ENCODE measurements around the gene CNKSR1.

CNKSR1 gene

GRCh38 chr1:26164861-26165842, 12.1 kb upstream of the CNKSR1 start:
- H3K36me3 Mint-ChIP-seq = no peaks in the 10 kb centered on the region
- ATAC-seq (ENCODE audit: low read depth) = no peak
- peaks cover 12% of the 10 kb centered on the region for H3K4me1 Mint-ChIP-seq
- H3K27ac Mint-ChIP-seq = no peak overlapping the region
- no peaks in the 10 kb centered on the region for H3K9me3 Mint-ChIP-seq
- DNase-seq (ENCODE audit: low spot score in 2 of 2) = no peak
- H3K27me3 Mint-ChIP-seq = peaks cover 11% of the 10 kb centered on the region
- peak overlapping the region; percentile 79 for H3K4me3 Mint-ChIP-seq

- Mint-ChIP-seq H3K4me3 (no peak overlapping the region), H3K9me3 (no peaks in the 10 kb centered on the region), H3K36me3 (no peaks in the 10 kb centered on the region), H3K4me1 (peaks cover 21% of the 10 kb centered on the region), H3K27me3 (peaks cover 8% of the 10 kb centered on the region), H3K27ac (no peak overlapping the region)
- ATAC-seq (ENCODE audit: low read depth) = no peak
- no peak for DNase-seq (ENCODE audit: low spot score in 2 of 2)
Measured at GRCh38 chr1:26166719-26167281, 10.5 kb upstream of the CNKSR1 start.

GRCh38 chr1:26168410-26169197, 8.7 kb upstream of the CNKSR1 start, which contains the start of gene C1orf232:
C1orf232 (minus strand) TSS chr1:26168963; CDS start chr1:26168499, 464 bp downstream.
- Mint-ChIP-seq H3K4me1 (peaks cover 19% of the 10 kb centered on the region), H3K9me3 (no peaks in the 10 kb centered on the region), H3K36me3 (no peaks in the 10 kb centered on the region), H3K4me3 (peak within 1 kb of the TSS; percentile 95), H3K27ac (peak within 1 kb of the TSS; percentile 94), H3K27me3 (peaks cover 5% of the 10 kb centered on the region)
- ATAC-seq (ENCODE audit: low read depth) = no peak
- DNase-seq (ENCODE audit: low spot score in 2 of 2) = no peak

- H3K9me3 Mint-ChIP-seq = no peaks in the 10 kb centered on the region
- no peak for DNase-seq (ENCODE audit: low spot score in 2 of 2)
- no peak for ATAC-seq (ENCODE audit: low read depth)
- H3K36me3 Mint-ChIP-seq = no peaks in the 10 kb centered on the region
- H3K27me3 Mint-ChIP-seq = peaks cover 5% of the 10 kb centered on the region
- H3K4me1 Mint-ChIP-seq = peaks cover 17% of the 10 kb centered on the region
- peak overlapping the region; percentile 74 for H3K4me3 Mint-ChIP-seq
- H3K27ac Mint-ChIP-seq = peak overlapping the region; percentile 94
Measured at GRCh38 chr1:26169198-26169554, 8.1 kb upstream of the CNKSR1 start.

- DNase-seq (ENCODE audit: low spot score in 2 of 2) = peak; percentile 88 to 93
- Mint-ChIP-seq H3K4me3 (peak within 1 kb of the TSS; percentile 95), H3K36me3 (no peaks in the 10 kb centered on the region), H3K4me1 (peaks cover 13% of the 10 kb centered on the region), H3K27ac (peak within 1 kb of the TSS; percentile 94), H3K27me3 (peaks cover 1% of the 10 kb centered on the region), H3K9me3 (no peaks in the 10 kb centered on the region)
- ATAC-seq (ENCODE audit: low read depth) = peak; percentile 94
Measured at GRCh38 chr1:26169669-26170471, 7.4 kb upstream of the CNKSR1 start, which contains the start of gene ZNF593. ZNF593 (plus strand) TSS chr1:26169908; CDS start chr1:26169984, 76 bp downstream.

- Mint-ChIP-seq H3K36me3 (no peaks in the 10 kb centered on the region), H3K4me1 (peaks cover 11% of the 10 kb centered on the region), H3K27ac (peak overlapping the region; percentile 94), H3K9me3 (no peaks in the 10 kb centered on the region), H3K27me3 (no peaks in the 10 kb centered on the region), H3K4me3 (peak overlapping the region; percentile 95)
- no peak for ATAC-seq (ENCODE audit: low read depth)
- no peak for DNase-seq (ENCODE audit: low spot score in 2 of 2)
Measured at GRCh38 chr1:26170472-26170821, 6.8 kb upstream of the CNKSR1 start.

- Mint-ChIP-seq H3K27ac (no peak within 1 kb of the TSS), H3K4me1 (peaks cover 11% of the 10 kb centered on the region), H3K36me3 (no peaks in the 10 kb centered on the region), H3K27me3 (no peaks in the 10 kb centered on the region), H3K9me3 (no peaks in the 10 kb centered on the region), H3K4me3 (peak within 1 kb of the TSS; percentile 95)
- no peak for ATAC-seq (ENCODE audit: low read depth)
- DNase-seq (ENCODE audit: low spot score in 2 of 2) = no peak
Measured at GRCh38 chr1:26171084-26172072, 5.9 kb upstream of the CNKSR1 start, which contains the start of gene ZNF593OS. ZNF593OS (minus strand) TSS chr1:26171832; CDS start chr1:26171661, 171 bp downstream.

GRCh38 chr1:26175346-26175745, 1.9 kb upstream of the CNKSR1 start:
- DNase-seq (ENCODE audit: low spot score in 2 of 2) (no peak), ATAC-seq (ENCODE audit: low read depth) (no peak)
- Mint-ChIP-seq H3K4me3 (no peak overlapping the region), H3K27me3 (no peaks in the 10 kb centered on the region), H3K9me3 (no peaks in the 10 kb centered on the region), H3K36me3 (no peaks in the 10 kb centered on the region), H3K4me1 (peaks cover 7% of the 10 kb centered on the region), H3K27ac (no peak overlapping the region)

GRCh38 chr1:26180010-26180506, 2.8 kb downstream of the CNKSR1 start:
- Mint-ChIP-seq H3K4me1 (no peaks in the 10 kb centered on the region), H3K36me3 (no peaks in the 10 kb centered on the region), H3K4me3 (no peak overlapping the region), H3K9me3 (no peaks in the 10 kb centered on the region), H3K27ac (no peak overlapping the region), H3K27me3 (no peaks in the 10 kb centered on the region)
- DNase-seq (ENCODE audit: low spot score in 2 of 2) (no peak), ATAC-seq (ENCODE audit: low read depth) (no peak)

- Mint-ChIP-seq H3K36me3 (no peaks in the 10 kb centered on the region), H3K9me3 (no peaks in the 10 kb centered on the region), H3K4me1 (no peaks in the 10 kb centered on the region), H3K4me3 (no peak overlapping the region), H3K27ac (no peak overlapping the region), H3K27me3 (no peaks in the 10 kb centered on the region)
- ATAC-seq (ENCODE audit: low read depth) = no peak
- DNase-seq (ENCODE audit: low spot score in 2 of 2) = no peak
Measured at GRCh38 chr1:26181586-26182382, 4.5 kb downstream of the CNKSR1 start.

GRCh38 chr1:26182383-26182696, 5.0 kb downstream of the CNKSR1 start:
- no peaks in the 10 kb centered on the region for H3K4me1 Mint-ChIP-seq
- ATAC-seq (ENCODE audit: low read depth) (no peak), DNase-seq (ENCODE audit: low spot score in 2 of 2) (no peak)
- H3K9me3 Mint-ChIP-seq = no peaks in the 10 kb centered on the region
- H3K36me3 Mint-ChIP-seq = no peaks in the 10 kb centered on the region
- no peak overlapping the region for H3K4me3 Mint-ChIP-seq
- H3K27me3 Mint-ChIP-seq = no peaks in the 10 kb centered on the region
- no peak overlapping the region for H3K27ac Mint-ChIP-seq

GRCh38 chr1:26184086-26184485, 6.8 kb downstream of the CNKSR1 start:
- Mint-ChIP-seq H3K27me3 (no peaks in the 10 kb centered on the region), H3K36me3 (no peaks in the 10 kb centered on the region), H3K27ac (no peak overlapping the region), H3K4me1 (no peaks in the 10 kb centered on the region), H3K4me3 (no peak overlapping the region), H3K9me3 (no peaks in the 10 kb centered on the region)
- ATAC-seq (ENCODE audit: low read depth) = no peak
- DNase-seq (ENCODE audit: low spot score in 2 of 2) = no peak

Data from memory B cell (primary cell).